Activated T-cell treated with anti-CD3 and anti-CD28 coated beads for 1 hour (primary cell): ENCODE measurements around the gene CGNL1.

Source experiments
- DNase-seq: peaks from one replicate; pipeline ENCODE4 v3.0.0-alpha.2; 2020; ENCODE audit warnings: low read depth

Gene CGNL1

GRCh38 chr15:57600197-57600596 lies 223.9 kb downstream of the CGNL1 start:
- no peak for DNase-seq
